GM19438 (cell line): ENCODE results near the gene NUP210.

ENCODE experiments used
- ATAC-seq: cut with Tn5 transposase; IDR thresholded peaks from one replicate; pipeline ENCODE4 v1.9.1; 2021; ENCODE audit warnings: low read depth; ENCODE audit not compliant: unreplicated experiment

Gene NUP210

DNA sequence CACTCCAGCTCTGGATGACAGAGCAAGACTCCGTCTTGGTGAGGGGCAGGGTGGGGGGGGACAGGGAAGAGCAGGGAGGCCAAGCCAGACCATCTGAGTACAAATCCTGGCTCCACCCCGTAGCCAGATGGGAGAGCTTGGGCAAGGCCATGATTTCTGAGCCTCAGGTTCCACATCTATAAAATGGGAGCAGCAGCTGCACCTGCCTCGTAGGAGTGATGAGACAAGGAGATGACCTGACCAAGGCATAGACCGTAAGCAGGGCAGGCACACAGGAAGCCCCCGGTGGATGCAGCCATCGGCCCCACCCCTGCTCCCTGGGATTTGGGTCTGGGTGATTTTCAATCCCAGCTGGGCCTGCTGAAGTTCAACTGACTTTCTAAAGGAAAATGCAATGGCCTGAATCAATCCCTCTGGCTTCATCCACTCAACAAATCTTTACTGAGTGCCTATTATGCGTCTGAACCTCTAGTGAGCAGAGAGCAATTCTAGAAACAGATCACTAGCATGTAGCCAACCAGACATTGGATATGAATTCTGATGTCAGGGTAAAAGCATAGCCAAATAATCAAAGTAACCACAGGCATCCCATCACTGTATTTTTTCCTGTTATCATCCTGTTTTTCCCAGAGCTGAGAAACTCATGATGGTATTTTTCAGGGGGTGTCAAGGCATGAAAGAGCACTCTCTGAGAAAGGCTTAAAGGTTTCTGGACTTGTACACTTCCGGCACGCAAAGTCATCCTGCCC is 141.2 kb downstream of the NUP210 start:
- no peak for ATAC-seq

DNA sequence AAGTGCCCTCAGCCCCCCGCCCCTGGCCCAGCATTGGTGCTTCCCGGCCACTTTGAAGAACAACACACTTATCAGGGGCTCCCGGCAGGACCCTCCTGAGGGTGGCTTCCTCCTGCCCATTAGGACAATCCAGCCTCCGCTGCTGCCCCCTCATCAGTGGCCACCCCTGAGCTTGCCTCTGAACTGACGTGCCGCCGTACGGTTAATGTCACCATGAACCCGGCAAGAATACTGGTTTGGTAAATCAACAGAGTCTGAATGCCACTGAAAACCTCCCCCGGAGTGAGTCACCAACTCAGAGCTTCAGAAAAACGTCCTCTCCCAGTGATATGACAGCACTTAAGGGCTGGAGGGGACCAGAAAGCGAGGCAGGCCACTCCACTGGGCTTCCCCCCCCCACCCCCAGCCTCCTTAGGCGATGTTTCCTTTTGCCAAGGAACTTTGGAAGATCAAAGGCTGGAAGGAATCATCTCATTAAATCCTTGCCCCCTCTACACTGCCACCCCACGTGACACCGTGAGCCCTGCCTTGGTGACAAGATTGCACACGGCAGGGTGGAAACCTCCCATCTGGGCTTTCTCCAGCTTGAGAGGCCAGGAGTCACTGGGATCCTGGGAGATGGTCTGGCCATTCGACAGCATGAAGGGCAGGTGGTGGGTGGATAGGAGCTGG is 142.1 kb downstream of the NUP210 start:
- no peak for ATAC-seq

DNA sequence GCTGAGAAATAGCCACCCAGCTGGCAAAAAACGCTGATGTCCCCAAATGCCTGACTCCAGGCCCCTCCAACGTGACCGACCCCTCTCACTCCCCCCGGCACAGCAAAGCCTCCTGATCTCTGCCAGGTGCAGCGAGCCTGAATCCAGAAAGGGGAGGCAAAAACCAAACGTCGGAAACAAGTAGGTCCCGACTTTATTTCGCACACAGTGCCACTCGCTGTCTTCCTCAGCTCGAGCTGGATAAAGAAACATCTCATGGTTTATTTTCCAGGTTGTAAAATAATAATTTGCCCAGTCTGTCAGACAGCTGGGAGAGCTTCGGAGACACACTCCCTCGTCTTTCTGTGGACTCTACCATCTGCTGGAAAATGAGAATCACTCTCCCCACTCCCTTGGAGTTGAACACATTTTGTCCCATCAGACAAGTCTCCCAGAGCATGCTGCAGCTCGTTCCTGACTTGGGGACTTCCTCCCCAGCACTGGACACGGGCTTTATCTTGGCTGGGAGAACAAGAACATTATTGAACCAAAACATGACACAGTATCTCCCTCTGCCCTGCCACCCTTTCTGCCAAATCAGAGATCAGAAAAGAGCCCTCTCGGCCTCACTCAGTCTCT is 142.8 kb downstream of the NUP210 start:
- no peak for ATAC-seq

DNA sequence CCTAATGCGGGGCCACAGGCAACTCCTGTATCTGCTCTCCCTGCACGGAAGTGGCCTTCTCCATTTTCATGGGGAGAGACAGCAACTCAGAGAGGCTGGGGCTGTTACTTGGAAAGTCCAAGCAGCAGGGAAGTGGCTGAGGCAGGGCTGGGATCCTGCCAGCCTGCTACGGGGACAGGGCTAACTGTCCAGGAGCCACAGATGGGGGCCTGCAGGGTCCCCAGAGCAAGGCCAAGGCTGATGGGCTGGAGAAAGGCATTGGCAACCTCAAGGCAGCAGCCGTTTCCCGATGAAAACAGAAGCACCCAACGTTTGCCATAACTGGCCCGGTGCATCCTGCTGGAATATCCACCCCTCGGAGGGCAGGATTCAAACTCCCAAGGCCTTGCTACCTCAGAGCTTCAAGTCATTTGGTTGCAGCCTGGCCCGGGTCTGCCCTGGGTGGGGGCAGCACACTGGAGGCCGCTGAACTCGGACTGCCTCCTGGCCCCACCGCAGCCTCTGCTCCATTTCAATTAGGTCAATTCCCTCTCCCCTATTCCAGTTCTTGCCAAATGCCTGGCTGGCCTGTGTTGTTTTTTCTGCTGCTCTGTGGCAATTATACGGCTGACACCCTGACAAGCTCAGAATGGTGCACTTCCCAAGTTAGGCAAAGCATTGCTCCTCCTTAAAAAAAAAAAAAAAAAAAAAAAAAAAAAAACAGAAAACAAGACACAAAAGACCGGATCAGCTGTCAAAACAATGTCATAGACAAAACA is 143.5 kb downstream of the NUP210 start:
- no peak for ATAC-seq

DNA sequence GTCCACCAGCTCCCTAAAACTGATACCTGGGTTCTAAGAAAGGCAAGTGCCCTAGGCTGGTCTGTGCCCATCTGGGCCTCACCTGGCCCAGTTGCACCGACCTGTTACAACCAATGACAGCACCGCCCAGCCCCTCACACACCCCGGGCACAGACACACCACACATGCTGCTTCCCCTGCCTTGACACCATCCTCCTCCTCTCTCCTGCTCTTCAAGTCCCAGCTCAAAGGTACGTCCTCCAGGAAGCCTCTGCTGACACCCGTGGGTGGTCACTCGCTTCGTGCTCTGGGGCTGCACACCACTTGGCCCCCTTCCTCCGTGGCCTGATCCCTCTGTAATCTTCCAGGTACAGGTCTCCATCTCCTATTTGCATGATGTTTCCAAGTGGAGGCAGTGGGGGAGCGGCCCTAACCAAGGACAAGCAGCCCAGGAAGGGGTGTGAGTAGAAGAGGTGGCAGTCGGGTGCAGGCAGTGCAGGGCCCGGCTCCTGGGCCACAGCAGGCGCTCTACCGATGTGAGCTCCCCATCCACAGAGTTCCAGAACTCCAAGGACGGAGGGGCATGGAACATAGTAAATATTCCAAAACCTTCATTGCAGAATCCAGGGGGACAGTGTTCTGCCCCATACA is 144.6 kb downstream of the NUP210 start:
- ATAC-seq: no peak

DNA sequence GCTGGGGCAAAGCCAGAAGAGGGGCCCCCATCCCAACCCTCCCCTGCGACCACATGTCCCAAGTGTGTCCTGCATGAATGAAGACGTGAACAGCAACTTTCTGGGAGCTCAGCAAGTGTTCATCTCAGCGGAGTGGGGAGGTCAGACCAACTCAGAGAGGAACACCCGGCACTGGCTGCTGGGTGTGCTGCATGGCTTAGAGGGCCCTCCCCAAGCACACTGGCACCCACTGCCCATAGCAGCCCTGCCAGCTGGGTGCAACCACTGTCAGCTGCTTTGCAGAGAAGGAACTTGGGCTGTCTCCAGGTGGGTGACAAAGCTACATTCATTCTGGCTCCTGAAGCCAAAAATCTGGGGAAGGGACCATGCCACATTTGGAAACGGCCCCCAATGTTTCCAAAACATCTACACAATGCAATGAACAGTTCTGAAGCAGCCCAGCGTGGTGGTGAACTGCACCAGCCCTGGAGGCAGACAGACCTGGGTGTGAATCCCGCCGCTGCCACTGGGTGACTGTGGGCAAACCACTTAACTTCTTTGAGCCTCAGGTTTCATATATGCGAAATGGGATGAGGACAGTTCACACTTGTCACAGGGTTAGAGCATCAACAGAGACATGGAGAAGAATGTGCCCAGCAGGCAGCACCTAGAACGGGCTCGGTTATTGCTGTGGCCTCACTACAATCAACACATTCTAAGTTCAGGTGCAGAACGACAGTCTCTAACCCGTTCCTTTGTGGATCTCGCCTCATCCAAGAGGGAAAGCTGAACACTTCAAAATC is 145.4 kb downstream of the NUP210 start:
- no peak for ATAC-seq

DNA sequence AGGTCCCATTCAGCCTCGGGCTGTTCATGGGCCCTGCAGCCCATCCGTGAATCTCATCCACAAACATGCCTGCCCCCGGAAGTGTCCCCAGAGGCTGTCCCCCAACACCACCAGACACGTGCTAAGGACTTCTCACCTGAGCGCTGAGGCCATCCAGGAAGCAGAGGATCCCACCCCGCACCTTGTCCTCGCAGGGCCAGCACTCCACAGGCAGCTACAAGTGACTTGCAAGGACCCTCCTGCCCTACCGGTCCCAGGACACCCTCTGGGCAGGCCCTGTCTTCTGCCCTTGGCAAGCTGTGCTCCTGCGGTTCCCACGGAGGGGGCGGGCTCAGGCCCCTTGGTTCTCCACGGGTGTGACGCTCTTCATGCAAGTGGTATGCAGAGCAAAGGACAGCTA is 146.0 kb downstream of the NUP210 start:
- ATAC-seq: no peak

GRCh38 chr3:13273604-13274105 is 146.5 kb downstream of the NUP210 start:
- ATAC-seq: no peak

DNA sequence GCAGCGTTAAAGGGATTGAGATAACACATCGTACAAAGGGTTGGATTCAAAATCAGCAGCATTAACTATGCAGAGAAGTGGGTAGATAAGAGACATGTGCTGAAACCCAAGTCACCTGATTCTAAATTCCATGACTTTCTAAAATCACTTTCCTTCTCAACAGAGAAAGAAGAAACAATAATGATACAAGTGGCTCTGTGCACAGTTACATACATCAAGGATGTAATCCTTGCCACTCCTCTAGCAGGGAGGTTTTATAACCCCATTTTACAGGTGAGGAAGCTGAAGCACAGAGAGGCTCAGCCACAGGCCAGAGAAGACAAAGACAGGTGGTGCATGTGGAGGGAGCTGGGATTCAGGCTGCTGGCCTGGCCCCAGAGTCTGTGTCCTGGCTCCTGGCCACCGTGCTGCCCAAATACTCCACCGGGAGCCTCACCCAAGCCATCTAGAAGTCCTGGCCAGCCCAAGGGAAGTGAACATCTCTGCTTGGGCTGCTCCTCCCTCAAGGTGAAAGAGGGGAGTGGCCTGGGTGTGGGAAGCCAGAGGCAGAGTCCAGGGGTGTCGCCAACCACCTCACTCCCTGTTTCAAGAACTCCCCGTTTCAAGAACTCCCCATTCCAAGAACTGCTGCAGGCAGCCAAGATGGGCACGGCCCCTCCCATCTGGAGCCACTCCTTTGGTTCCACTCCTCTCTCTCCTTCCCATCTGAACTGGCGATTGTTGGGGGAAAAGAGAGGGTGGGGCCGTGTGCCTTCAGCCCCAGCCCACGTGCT is 147.1 kb downstream of the NUP210 start:
- ATAC-seq: no peak

DNA sequence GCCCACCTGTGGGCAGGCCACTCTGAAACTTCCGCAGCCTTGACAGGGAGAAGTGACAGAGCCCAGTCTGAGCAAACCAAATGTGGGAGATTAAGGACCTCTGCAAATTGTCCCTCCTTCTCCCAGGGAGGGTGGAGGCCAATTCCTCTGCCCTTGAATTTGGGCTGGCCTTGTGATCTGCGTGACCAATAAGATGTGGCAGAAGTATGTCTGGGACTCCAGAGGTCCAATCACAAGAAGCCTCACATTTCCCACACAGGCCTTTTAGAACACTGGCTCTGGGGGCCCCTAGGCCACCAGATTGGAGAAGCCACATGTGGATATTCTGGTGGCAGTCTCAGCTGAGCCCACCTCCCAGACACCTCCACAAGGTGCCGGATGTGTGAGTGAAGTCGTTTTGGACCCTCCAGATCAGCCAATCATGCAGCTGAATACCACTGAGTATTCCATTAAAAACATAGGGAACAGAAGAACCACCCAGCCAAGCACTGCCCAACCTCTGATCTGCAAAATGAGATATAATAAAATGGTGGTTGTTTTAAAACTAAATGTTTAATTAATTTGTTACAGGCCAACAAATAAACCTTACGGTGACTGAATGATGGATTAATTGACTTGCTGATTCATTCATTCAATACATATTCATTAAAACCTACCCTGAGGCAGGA is 150.3 kb downstream of the NUP210 start:
- ATAC-seq: no peak

DNA sequence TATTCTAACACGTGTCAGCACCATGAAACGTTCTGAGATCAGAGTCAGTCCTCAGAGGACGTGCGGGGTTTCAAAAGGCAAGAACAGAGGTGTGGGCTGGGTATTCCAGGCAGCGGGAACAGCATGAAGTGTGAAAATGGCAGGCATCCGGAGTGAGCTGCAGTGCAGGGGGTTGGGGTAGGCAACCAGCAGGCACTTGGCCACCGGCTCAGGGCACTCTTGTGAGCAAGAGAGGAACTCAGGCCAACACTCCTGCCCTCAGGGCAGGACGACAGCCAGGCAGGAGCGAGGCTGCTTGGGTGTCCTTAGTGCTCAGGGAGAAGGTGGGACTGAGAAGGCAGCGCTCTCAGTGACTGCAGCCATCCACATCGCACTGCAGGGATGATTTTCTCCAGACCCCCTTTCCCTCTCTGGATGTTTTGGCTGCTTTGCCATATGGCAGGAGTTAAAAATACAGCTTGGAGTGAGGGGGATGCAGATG is 151.1 kb downstream of the NUP210 start:
- ATAC-seq: no peak

DNA sequence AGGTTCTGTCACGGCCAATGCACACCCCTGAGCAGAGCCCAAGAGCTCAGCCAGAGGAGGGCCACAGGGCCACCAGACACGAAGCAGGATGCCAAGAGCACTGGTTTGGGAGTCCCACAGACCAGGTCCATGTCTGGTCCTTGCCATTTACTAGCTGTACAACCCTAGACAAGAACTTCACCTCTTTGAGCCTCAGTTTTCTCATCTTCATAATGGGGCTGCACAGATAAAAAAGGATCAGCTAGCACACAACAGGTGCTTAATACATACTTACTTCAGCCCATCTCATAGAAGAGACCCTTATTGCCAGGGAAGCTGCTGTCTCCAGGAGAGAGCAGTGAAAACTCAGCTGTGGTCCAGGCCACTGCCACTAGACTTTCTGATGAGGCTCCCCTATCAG is 152.0 kb downstream of the NUP210 start:
- ATAC-seq: no peak

- no peak for ATAC-seq
Measured at GRCh38 chr3:13266651-13267362, 153.3 kb downstream of the NUP210 start.
